ENCODE results near the gene ADORA1. TPM values are rescaled to one million over a fixed set of nuclear protein-coding genes. Genes with fewer than 3 reads are reported as not detected.

Gene ADORA1
- polyA plus RNA-seq, 1 of the 3 experiments (the other 2 are of a cell fraction): 4.8 TPM

DNA sequence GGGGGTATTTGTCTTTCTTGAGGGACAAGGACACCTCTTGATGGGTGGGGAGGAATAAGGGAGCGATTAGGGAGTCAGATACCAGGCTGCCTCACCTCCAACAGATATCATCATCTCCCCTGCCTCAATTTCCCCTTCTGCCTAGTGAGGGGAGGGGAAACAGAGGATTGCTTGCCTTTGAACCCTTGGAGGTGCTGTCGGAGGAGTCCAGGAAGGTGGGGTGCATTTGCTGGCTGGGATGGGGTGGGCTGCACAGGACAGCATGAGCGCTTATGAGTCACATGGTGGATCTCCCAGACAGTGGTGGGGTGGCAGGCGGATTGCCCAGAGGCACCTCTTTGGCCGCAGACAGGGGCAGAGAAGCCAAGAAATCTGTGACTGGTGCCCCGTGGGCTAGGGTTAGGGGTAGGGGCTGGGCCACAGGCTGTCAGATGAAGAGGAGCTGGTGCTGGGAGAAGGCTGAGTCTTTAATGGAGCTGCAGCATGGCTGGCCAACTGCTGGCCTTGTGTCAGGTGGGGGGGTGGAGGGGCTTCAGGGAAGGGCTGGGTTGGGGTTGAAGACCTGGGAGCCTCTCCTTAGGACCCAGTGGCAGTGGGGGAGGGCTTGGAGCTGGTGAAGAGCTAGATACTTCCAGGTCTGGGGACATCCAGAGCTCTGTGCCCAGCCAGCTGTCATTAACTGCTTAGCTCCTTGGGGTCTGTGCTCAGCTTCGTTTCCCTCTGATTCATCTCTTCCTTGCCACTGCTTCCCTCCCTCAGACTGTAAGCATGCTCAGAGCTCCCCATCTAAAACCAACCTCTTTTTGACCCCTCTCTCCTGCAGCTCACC lies 7.0 kb upstream of the ADORA1 start:
- 62% methylated on average over 6 of the region's 7 CpGs for WGBS (ENCODE audit: low lambda C conversion rate)
- TF ChIP-seq NRF1 (IDR thresholded peaks at IDR 0.05; ENCODE audit: low read depth, low read length): no peak
- TF ChIP-seq GATA2 (CRISPR knock-in tag; IDR thresholded peaks at IDR 0.05): no peak
- DNase-seq: no peak
- no peak overlapping the region for H3K4me2 ChIP-seq
- H3K36me3 ChIP-seq (replicated peaks in 1 of 2; ENCODE audit: control insufficient read depth in 1 of 2, insufficient read depth in 2 of 2, low read length in 1 of 2): no peaks in the 10 kb centered on the region
- no peak overlapping the region for H2AFZ ChIP-seq (ENCODE audit: low read depth)
- H3K9me3 ChIP-seq: no peaks in the 10 kb centered on the region
- H4K20me1 ChIP-seq (ENCODE audit: insufficient read depth): no peaks in the 10 kb centered on the region
- no peak overlapping the region for H3K27ac ChIP-seq (ENCODE audit: low read depth in 2 of 2, low read length in 1 of 2)
- ChIA-PET POLR2A (no interaction called here), CTCF (interaction anchor here (0.7 to 26.1 kb wide), 9 partner anchors 11 to 149 kb away, joined by 3 to 602 read pairs (median 48); no protein-coding TSS in a partner anchor)
- no peaks in the 10 kb centered on the region for H3K79me2 ChIP-seq (ENCODE audit: insufficient read depth)
- peaks cover 11 to 13% of the 10 kb centered on the region in 2 experiments for H3K4me1 ChIP-seq (ENCODE audit: control insufficient read depth in 1 of 2, insufficient read depth in 2 of 2, low read depth in 1 of 2, low read length in 1 of 2)
- H3K9me2 ChIP-seq: no peaks in the 10 kb centered on the region
- no peaks in the 10 kb centered on the region for H3F3A ChIP-seq (replicated peaks; ENCODE audit: insufficient read depth)
- peaks cover 4% of the 10 kb centered on the region; the same call in 1 of the 2 replicates for H3K27me3 ChIP-seq (ENCODE audit: insufficient read depth)
- H3K4me3 ChIP-seq (ENCODE audit: low read depth in 2 of 2, low read length in 1 of 2): no peak overlapping the region
- H3K9ac ChIP-seq: no peak overlapping the region

DNA sequence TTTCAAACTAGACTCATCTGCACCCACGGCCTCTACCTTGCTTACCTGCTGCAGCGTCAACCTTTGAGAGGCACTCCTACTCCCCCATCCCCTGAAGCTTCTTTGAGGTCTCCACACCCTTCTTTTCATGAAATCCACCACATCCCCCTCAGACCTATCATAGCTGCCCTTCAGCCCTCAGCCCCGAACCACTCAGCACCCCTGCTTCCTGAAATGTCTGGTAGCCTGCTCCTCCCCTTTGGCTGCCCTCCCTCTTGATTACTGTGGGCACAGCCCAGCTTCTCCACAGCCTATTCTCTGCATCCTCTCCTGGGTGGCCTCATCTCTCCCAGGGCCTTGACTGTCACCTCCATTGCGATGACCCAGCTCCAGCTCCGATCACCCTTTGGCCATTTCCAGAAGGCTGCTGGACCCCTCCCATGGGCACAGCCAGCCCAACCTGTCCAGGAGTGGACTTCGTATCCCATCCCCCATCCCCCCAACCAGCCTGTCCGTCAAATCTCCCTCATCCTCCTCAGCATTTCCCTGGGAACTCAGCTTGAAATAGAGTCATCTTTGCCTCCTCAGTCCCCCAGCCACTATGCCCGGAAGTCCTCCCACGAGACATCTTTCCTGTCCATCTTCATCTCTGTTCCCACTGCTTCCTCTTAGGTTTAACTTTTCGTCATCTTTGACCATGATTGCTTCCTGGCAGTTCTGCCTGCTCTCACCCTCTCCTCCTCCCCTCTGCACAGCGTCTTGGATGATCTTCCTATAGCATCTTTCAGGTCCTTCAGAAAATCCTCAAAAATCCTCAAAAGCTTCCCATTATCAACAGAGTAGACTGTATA lies 6.1 kb upstream of the ADORA1 start:
- Histone ChIP-seq H3K79me2 (ENCODE audit: insufficient read depth) (no peaks in the 10 kb centered on the region), H3K4me2 (no peak overlapping the region), H4K20me1 (ENCODE audit: insufficient read depth) (no peaks in the 10 kb centered on the region), H3K27ac (ENCODE audit: low read depth in 2 of 2, low read length in 1 of 2) (no peak overlapping the region), H3K9ac (no peak overlapping the region), H3K36me3 (replicated peaks in 1 of 2; ENCODE audit: control insufficient read depth in 1 of 2, insufficient read depth in 2 of 2, low read length in 1 of 2) (no peaks in the 10 kb centered on the region), H3K9me2 (no peaks in the 10 kb centered on the region), H3K27me3 (ENCODE audit: insufficient read depth) (peaks cover 4% of the 10 kb centered on the region; the same call in 1 of the 2 replicates), H3K4me1 (ENCODE audit: control insufficient read depth in 1 of 2, insufficient read depth in 2 of 2, low read depth in 1 of 2, low read length in 1 of 2) (peaks cover 11 to 13% of the 10 kb centered on the region in 2 experiments), H3K9me3 (no peaks in the 10 kb centered on the region), H3K4me3 (ENCODE audit: low read depth in 2 of 2, low read length in 1 of 2) (no peak overlapping the region), H2AFZ (ENCODE audit: low read depth) (no peak overlapping the region), H3F3A (replicated peaks; ENCODE audit: insufficient read depth) (no peaks in the 10 kb centered on the region)
- no peak for DNase-seq
- CTCF ChIA-PET: interaction anchor here (0.7 to 26.1 kb wide), 8 partner anchors 11 to 148 kb away, joined by 3 to 602 read pairs (median 30); no protein-coding TSS in a partner anchor
- POLR2A ChIA-PET: interaction anchor here (0.7 kb wide), 1 partner anchor 154 kb away, joined by 3 read pairs; no protein-coding TSS in a partner anchor
- 76% methylated on average over 11 of the region's 11 CpGs for WGBS (ENCODE audit: low lambda C conversion rate)
- no peak for TF ChIP-seq EP300 (IDR thresholded peaks at IDR 0.05; ENCODE audit: borderline replicate concordance in 1 of 2, low read depth in 1 of 2, low read length in 1 of 2)
- TF ChIP-seq, protein P1, sequence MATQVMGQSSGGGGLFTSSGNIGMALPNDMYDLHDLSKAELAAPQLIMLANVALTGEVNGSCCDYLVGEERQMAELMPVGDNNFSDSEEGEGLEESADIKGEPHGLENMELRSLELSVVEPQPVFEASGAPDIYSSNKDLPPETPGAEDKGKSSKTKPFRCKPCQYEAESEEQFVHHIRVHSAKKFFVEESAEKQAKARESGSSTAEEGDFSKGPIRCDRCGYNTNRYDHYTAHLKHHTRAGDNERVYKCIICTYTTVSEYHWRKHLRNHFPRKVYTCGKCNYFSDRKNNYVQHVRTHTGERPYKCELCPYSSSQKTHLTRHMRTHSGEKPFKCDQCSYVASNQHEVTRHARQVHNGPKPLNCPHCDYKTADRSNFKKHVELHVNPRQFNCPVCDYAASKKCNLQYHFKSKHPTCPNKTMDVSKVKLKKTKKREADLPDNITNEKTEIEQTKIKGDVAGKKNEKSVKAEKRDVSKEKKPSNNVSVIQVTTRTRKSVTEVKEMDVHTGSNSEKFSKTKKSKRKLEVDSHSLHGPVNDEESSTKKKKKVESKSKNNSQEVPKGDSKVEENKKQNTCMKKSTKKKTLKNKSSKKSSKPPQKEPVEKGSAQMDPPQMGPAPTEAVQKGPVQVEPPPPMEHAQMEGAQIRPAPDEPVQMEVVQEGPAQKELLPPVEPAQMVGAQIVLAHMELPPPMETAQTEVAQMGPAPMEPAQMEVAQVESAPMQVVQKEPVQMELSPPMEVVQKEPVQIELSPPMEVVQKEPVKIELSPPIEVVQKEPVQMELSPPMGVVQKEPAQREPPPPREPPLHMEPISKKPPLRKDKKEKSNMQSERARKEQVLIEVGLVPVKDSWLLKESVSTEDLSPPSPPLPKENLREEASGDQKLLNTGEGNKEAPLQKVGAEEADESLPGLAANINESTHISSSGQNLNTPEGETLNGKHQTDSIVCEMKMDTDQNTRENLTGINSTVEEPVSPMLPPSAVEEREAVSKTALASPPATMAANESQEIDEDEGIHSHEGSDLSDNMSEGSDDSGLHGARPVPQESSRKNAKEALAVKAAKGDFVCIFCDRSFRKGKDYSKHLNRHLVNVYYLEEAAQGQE (IDR thresholded peaks at IDR 0.05; ENCODE audit: low read depth, low read length): no peak
- TF ChIP-seq SMC3 (IDR thresholded peaks at IDR 0.05; ENCODE audit: low read depth, low read length): no peak
- TF ChIP-seq, protein P2, sequence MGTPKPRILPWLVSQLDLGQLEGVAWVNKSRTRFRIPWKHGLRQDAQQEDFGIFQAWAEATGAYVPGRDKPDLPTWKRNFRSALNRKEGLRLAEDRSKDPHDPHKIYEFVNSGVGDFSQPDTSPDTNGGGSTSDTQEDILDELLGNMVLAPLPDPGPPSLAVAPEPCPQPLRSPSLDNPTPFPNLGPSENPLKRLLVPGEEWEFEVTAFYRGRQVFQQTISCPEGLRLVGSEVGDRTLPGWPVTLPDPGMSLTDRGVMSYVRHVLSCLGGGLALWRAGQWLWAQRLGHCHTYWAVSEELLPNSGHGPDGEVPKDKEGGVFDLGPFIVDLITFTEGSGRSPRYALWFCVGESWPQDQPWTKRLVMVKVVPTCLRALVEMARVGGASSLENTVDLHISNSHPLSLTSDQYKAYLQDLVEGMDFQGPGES (IDR thresholded peaks at IDR 0.05; ENCODE audit: low read depth, low read length): no peak
- no peak for TF ChIP-seq MEF2A (IDR thresholded peaks at IDR 0.05; ENCODE audit: borderline replicate concordance, low read depth)
- TF ChIP-seq, protein P3, sequence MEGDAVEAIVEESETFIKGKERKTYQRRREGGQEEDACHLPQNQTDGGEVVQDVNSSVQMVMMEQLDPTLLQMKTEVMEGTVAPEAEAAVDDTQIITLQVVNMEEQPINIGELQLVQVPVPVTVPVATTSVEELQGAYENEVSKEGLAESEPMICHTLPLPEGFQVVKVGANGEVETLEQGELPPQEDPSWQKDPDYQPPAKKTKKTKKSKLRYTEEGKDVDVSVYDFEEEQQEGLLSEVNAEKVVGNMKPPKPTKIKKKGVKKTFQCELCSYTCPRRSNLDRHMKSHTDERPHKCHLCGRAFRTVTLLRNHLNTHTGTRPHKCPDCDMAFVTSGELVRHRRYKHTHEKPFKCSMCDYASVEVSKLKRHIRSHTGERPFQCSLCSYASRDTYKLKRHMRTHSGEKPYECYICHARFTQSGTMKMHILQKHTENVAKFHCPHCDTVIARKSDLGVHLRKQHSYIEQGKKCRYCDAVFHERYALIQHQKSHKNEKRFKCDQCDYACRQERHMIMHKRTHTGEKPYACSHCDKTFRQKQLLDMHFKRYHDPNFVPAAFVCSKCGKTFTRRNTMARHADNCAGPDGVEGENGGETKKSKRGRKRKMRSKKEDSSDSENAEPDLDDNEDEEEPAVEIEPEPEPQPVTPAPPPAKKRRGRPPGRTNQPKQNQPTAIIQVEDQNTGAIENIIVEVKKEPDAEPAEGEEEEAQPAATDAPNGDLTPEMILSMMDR (IDR thresholded peaks at IDR 0.05): no peak
- TF ChIP-seq, protein P4, sequence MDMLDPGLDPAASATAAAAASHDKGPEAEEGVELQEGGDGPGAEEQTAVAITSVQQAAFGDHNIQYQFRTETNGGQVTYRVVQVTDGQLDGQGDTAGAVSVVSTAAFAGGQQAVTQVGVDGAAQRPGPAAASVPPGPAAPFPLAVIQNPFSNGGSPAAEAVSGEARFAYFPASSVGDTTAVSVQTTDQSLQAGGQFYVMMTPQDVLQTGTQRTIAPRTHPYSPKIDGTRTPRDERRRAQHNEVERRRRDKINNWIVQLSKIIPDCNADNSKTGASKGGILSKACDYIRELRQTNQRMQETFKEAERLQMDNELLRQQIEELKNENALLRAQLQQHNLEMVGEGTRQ (IDR thresholded peaks at IDR 0.05; ENCODE audit: borderline replicate concordance, low read depth, low read length): no peak
- no peak for TF ChIP-seq RCOR1 (IDR thresholded peaks at IDR 0.05; ENCODE audit: low read length)
- TF ChIP-seq NRF1 (IDR thresholded peaks at IDR 0.05; ENCODE audit: low read depth, low read length): no peak
- TF ChIP-seq EZH2phosphoT487 (IDR thresholded peaks at IDR 0.05; ENCODE audit: borderline replicate concordance, low read depth): no peak
- TF ChIP-seq FOXM1 (IDR thresholded peaks at IDR 0.05; ENCODE audit: low read depth): no peak
- TF ChIP-seq NFIC (IDR thresholded peaks at IDR 0.05; ENCODE audit: borderline replicate concordance): no peak
- TF ChIP-seq TAF1 (IDR thresholded peaks at IDR 0.05; ENCODE audit: borderline replicate concordance, low read depth, low read length): no peak
- no peak for TF ChIP-seq FOSL2 (IDR thresholded peaks at IDR 0.05; ENCODE audit: borderline replicate concordance, low read depth)
- TF ChIP-seq GATA2 (CRISPR knock-in tag; IDR thresholded peaks at IDR 0.05): no peak
- no peak for TF ChIP-seq ELF1 (IDR thresholded peaks at IDR 0.05)

Measured in SK-N-SH (cell line).